Smooth muscle cell (in vitro differentiated cells): Measurements from ENCODE around the gene SLC7A4. TPM values are rescaled to one million over a fixed set of nuclear protein-coding genes. Genes with fewer than 3 reads are reported as not detected.
A peak's percentile ranks its signal among the peaks of the same experiment; 100 is the strongest.

ENCODE experiments used
- DNase-seq: peaks from one replicate; lab custom pipeline; 2025; ENCODE audit not compliant: unreplicated experiment; lab: John Stamatoyannopoulos, UW
- H2AFZ ChIP-seq: fragments of 200-600 bp; sonication (generic); 2 replicates; pipeline ENCODE4 v1.6.0; 2016; ENCODE audit warnings: antibody characterized with exemption, low read depth, mild to moderate bottlenecking
- H3F3A ChIP-seq: fragments of 200-600 bp; sonication (generic); 2 replicates; pipeline ENCODE4 v1.6.0; 2017; ENCODE audit warnings: antibody characterized with exemption, low read depth
- H3K27ac ChIP-seq: fragments of 200-600 bp; sonication (generic); 2 replicates; pipeline ENCODE4 v1.5.1; 2016; ENCODE audit warnings: low read depth, mild to moderate bottlenecking
- H3K27me3 ChIP-seq: fragments of 200-600 bp; sonication (generic); 2 replicates; pipeline ENCODE4 v1.6.1; 2016; ENCODE audit warnings: low read depth, mild to moderate bottlenecking
- H3K36me3 ChIP-seq: fragments of 200-600 bp; sonication (generic); 2 replicates; pipeline ENCODE4 v1.5.1; 2016; ENCODE audit warnings: low read depth
- H3K4me1 ChIP-seq: fragments of 200-600 bp; sonication (generic); 2 replicates; pipeline ENCODE4 v1.5.1; 2016; ENCODE audit warnings: low read depth
- H3K4me2 ChIP-seq: fragments of 200-600 bp; sonication (generic); 2 replicates; pipeline ENCODE4 v1.6.0; 2016; ENCODE audit warnings: mild to moderate bottlenecking
- H3K4me3 ChIP-seq: fragments of 200-600 bp; sonication (generic); 2 replicates; pipeline ENCODE4 v1.5.1; 2016; ENCODE audit warnings: mild to moderate bottlenecking
- H3K79me2 ChIP-seq: fragments of 200-600 bp; sonication (generic); 2 replicates; pipeline ENCODE4 v1.6.0; 2016; ENCODE audit warnings: low read depth, mild to moderate bottlenecking
- H3K9ac ChIP-seq: fragments of 200-600 bp; sonication (generic); 2 replicates; pipeline ENCODE4 v1.6.0; 2016; ENCODE audit warnings: low read depth
- H3K9me3 ChIP-seq: fragments of 200-600 bp; sonication (generic); replicated peaks from 2 replicates; pipeline ENCODE4 v1.5.1; 2016; ENCODE audit warnings: low read depth
- H4K20me1 ChIP-seq: fragments of 200-600 bp; sonication (generic); 2 replicates; pipeline ENCODE4 v1.6.0; 2016; ENCODE audit warnings: low read depth
- WGBS: methylation state at CpG from one replicate; pipeline ENCODE4 v1.1.7; 2016; ENCODE audit warnings: low lambda C conversion rate; 5-methylcytosine and 5-hydroxymethylcytosine counted together
- polyA plus RNA-seq: library from polyadenylated mRNA; unstranded; fragments of >200 nt; fragmentation: Nextera tagmentation; extraction: Ambion mirVana; gene quantifications from 2 replicates; pipeline ENCODE4 v1.2.1, GENCODE V29; 2016
- total RNA-seq: library from RNA; depleted of rRNA; stranded (reverse); fragments of >200 nt; gene quantifications from 2 replicates; pipeline ENCODE4 v1.2.3, GENCODE V29; 2014
- TF ChIP-seq, protein P1 (sequence below): fragments of 200-600 bp; sonication (generic); IDR thresholded peaks from 2 replicates; pipeline ENCODE4 v1.5.1; 2017; ENCODE audit warnings: borderline replicate concordance, mild to moderate bottlenecking, antibody characterized with exemption; ENCODE audit not compliant: insufficient read depth, poor library complexity, severe bottlenecking

SLC7A4 gene, protein sequence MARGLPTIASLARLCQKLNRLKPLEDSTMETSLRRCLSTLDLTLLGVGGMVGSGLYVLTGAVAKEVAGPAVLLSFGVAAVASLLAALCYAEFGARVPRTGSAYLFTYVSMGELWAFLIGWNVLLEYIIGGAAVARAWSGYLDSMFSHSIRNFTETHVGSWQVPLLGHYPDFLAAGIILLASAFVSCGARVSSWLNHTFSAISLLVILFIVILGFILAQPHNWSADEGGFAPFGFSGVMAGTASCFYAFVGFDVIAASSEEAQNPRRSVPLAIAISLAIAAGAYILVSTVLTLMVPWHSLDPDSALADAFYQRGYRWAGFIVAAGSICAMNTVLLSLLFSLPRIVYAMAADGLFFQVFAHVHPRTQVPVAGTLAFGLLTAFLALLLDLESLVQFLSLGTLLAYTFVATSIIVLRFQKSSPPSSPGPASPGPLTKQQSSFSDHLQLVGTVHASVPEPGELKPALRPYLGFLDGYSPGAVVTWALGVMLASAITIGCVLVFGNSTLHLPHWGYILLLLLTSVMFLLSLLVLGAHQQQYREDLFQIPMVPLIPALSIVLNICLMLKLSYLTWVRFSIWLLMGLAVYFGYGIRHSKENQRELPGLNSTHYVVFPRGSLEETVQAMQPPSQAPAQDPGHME
- total RNA-seq, result 0.09 and 1.5 TPM in 2 replicates
- 0.30 and 1.7 TPM in 2 replicates for polyA plus RNA-seq

DNA sequence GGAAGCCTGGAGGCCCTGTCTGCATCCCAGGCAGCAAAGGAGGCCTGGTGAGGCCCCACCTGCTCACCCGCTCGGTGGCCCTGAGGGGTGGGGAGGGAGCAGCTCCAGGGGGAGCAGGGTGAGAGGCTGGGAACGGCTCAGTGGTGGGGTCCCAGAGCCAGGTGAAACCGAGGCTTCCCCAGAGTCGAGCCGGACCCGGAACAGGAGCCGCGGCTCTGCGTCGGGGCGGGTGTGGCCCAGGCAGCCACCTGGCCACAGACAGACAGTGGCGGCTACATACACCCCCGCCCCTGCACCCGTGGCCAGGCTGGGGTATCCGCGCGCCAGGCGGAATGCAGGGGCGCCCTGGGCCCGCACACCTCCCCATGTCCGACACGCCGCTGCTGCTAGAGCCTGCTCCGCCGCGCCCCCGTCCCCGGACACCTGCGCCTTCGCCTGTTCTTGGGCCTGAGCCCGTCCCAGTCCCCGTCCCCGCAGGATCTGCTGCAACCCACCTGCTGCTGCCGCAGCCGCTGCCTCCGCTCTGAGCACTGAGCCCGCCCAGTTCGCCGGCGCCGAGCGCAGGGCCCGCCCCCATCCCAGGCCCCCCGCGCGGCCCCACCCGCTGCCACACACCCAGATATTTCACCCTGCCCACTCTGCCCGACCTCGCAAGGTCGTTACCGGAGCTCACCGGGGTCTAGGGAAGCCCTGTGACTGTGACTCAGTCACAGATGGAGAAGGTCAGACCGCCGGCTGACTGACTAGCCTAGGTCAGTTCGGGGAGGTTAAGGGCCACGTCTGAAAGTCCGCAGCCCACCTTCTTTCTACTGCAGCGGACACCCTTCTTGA lies at the start of gene SLC7A4:
Gene SLC7A4, minus strand, starts transcription at position 525 of the 831 bp plus-strand sequence. CDS start 749 bp downstream, outside the sequence.
- Histone ChIP-seq H3K4me2 (peak within 1 kb of the TSS; percentile 81), H2AFZ (peak within 1 kb of the TSS; percentile 2), H3F3A (peaks cover 9% of the 10 kb centered on the region), H3K79me2 (no peaks in the 10 kb centered on the region), H3K36me3 (no peaks in the 10 kb centered on the region), H3K27me3 (peaks cover 17% of the 10 kb centered on the region), H3K27ac (no peak within 1 kb of the TSS), H3K4me3 (peak within 1 kb of the TSS; percentile 12), H3K9ac (no peak within 1 kb of the TSS), H4K20me1 (no peaks in the 10 kb centered on the region), H3K4me1 (peaks cover 3% of the 10 kb centered on the region), H3K9me3 (no peaks in the 10 kb centered on the region)
- TF ChIP-seq, protein P1, sequence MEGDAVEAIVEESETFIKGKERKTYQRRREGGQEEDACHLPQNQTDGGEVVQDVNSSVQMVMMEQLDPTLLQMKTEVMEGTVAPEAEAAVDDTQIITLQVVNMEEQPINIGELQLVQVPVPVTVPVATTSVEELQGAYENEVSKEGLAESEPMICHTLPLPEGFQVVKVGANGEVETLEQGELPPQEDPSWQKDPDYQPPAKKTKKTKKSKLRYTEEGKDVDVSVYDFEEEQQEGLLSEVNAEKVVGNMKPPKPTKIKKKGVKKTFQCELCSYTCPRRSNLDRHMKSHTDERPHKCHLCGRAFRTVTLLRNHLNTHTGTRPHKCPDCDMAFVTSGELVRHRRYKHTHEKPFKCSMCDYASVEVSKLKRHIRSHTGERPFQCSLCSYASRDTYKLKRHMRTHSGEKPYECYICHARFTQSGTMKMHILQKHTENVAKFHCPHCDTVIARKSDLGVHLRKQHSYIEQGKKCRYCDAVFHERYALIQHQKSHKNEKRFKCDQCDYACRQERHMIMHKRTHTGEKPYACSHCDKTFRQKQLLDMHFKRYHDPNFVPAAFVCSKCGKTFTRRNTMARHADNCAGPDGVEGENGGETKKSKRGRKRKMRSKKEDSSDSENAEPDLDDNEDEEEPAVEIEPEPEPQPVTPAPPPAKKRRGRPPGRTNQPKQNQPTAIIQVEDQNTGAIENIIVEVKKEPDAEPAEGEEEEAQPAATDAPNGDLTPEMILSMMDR, result no peak
- no peak for DNase-seq
- 13% methylated on average over 54 of the region's 59 CpGs for WGBS

DNA sequence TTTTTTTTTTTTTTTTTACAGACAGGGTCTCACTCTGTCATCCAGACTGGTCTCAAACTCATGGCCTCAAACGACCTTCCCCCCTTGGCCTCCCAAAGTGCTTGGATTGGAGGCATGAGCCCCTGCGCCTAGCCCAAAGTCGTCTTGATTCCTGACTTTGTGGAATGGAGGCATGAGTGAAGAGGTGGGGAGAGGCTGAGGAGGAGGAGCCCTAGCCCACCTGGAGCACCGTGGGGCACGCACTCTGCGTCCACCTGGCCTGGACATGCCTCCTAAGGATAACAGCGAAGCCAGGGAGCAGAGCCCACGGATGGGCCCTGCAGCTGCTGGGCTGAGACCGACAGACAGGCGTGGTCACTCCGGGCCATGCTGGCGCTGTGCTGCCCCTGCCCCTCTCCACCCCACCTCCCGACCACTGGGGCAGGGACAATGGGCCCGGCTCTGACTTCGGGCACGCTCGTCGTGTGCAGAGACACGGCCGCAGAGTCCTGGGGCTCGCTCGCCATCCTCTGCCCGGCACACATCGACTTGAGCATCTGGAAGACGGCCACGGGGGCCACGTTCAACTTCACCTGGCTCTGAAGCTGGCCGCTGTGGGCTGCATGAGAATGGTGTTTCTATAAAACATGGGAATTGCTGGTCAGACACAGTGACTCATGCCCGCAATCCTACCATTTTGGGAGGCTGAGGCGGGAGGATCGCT lies 48.2 kb upstream of the SLC7A4 start:
- H3K27ac ChIP-seq, result no peak overlapping the region
- H3K4me3 ChIP-seq, result no peak overlapping the region
- H3K9me3 ChIP-seq, result no peaks in the 10 kb centered on the region
- no peaks in the 10 kb centered on the region for H4K20me1 ChIP-seq
- 94% methylated on average over 27 of the region's 31 CpGs for WGBS
- no peak overlapping the region for H3K4me2 ChIP-seq
- no peaks in the 10 kb centered on the region for H3F3A ChIP-seq
- no peaks in the 10 kb centered on the region for H3K79me2 ChIP-seq
- DNase-seq, result no peak
- H2AFZ ChIP-seq, result no peak overlapping the region
- no peaks in the 10 kb centered on the region for H3K36me3 ChIP-seq
- no peaks in the 10 kb centered on the region for H3K4me1 ChIP-seq
- H3K27me3 ChIP-seq, result no peaks in the 10 kb centered on the region
- no peak overlapping the region for H3K9ac ChIP-seq
- TF ChIP-seq, protein P1, result no peak

DNA sequence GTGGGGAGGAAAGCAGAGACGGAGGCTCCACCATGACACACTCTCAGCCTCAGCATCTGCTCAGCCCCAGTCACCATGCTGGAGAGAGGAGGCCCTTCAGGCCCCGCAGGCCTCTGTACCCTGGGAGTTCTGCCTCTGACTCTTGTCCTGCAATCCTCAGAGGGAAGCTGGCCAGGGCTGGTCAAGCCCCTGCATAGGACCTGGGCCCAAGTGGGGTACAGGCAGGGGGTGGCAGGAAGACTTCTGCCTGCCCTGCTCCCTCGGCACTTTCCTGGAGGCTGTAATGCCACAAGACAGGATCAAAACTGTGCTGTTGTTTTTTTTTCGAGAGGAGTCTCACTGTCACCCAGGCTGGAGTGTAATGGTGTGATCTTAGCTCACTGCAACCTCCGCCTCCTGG lies 47.1 kb upstream of the SLC7A4 start:
- Histone ChIP-seq H3K4me2 (no peak overlapping the region), H2AFZ (no peak overlapping the region), H3K4me1 (no peaks in the 10 kb centered on the region), H3K27ac (no peak overlapping the region), H3K27me3 (no peaks in the 10 kb centered on the region), H3K9ac (no peak overlapping the region), H3K9me3 (no peaks in the 10 kb centered on the region), H3K79me2 (no peaks in the 10 kb centered on the region), H4K20me1 (no peaks in the 10 kb centered on the region), H3K36me3 (no peaks in the 10 kb centered on the region), H3F3A (no peaks in the 10 kb centered on the region), H3K4me3 (no peak overlapping the region)
- TF ChIP-seq, protein P1, result no peak
- WGBS, result 93% methylated on average over 5 of the region's 5 CpGs
- DNase-seq, result no peak
